GM12878 (cell line): ENCODE measurements around the gene EIF2S3B. TPM values are rescaled to one million over a fixed set of nuclear protein-coding genes. Genes with fewer than 3 reads are reported as not detected.

ENCODE experiments used
- ATAC-seq: fragments of 200-7000 bp; cut with Tn5 transposase; 3 replicates; pipeline ENCODE4 v1.9.1; 2020; ENCODE audit warnings: mild to moderate bottlenecking, moderate library complexity
- BruUV-seq: library from RNA; stranded (reverse); fragments of 400-500 nt; replicated peaks from 2 replicates; lab custom pipeline; 2021; lab: Mats Ljungman, UMichigan
- CTCF ChIA-PET: fragments of 300-600 bp; sonication (Branson Sonifier 250); formaldehyde crosslinking; extraction: SDS; loops from one replicate; lab custom pipeline; 2021; ENCODE audit warnings: inconsistent platforms; lab: Yijun Ruan, JAX
- POLR2A ChIA-PET: fragments of 350-600 bp; formaldehyde crosslinking; extraction: SDS; loops from one replicate; lab custom pipeline; 2021; ENCODE audit warnings: inconsistent platforms; lab: Charles Lee
- RAD21 ChIA-PET: fragments of 300-600 bp; sonication (Branson Sonifier 250); formaldehyde crosslinking; loops from one replicate; lab custom pipeline; 2023; ENCODE audit warnings: antibody characterized with exemption; ENCODE audit not compliant: unreplicated experiment; lab: Charles Lee
- SMC1A ChIA-PET: fragments of 300-600 bp; sonication (Branson Sonifier 250); formaldehyde crosslinking; loops from one replicate; lab custom pipeline; 2023; ENCODE audit not compliant: unreplicated experiment, uncharacterized antibody; lab: Charles Lee
- DNase-seq: peaks from one replicate; pipeline ENCODE4 v3.0.0-alpha.2; 2011; ENCODE audit warnings: low read depth, low spot score
- FAIRE-seq: peaks from 3 replicates; lab custom pipeline; 2011; peaks lifted over from hg19 to GRCh38; lab: Jason Lieb, UNC
- H2AFZ ChIP-seq: 2 replicates; pipeline ENCODE4 v1.6.0; 2011; ENCODE audit warnings: low read depth, low read length, control low read depth; ENCODE audit not compliant: control insufficient read depth
- H3K27ac ChIP-seq: 2 replicates; pipeline ENCODE4 v1.5.1; 2011; ENCODE audit warnings: control low read depth; ENCODE audit not compliant: control insufficient read depth, insufficient read depth
- H3K27me3 ChIP-seq, 2 experiments: replicated peaks in 1 of 2; 2 replicates each; pipeline versions ENCODE4 v1.6.0 to v1.6.1; 2011; ENCODE audit warnings: low read length in 1 of 2; ENCODE audit not compliant: control insufficient read depth in 2 of 2, insufficient read depth in 2 of 2
- H3K36me3 ChIP-seq, 2 experiments: 2 replicates each; pipeline ENCODE4 v1.5.1; 2011; ENCODE audit warnings: low read length in 1 of 2; ENCODE audit not compliant: control insufficient read depth in 2 of 2, insufficient read depth in 2 of 2
- H3K4me1 ChIP-seq: 2 replicates; pipeline ENCODE4 v1.6.1; 2011; ENCODE audit warnings: mild to moderate bottlenecking, low read length, moderate library complexity, mixed read lengths; ENCODE audit not compliant: control insufficient read depth, insufficient read depth
- H3K4me2 ChIP-seq: 2 replicates; pipeline ENCODE4 v1.6.0; 2011; ENCODE audit warnings: control low read depth; ENCODE audit not compliant: control insufficient read depth, insufficient read depth
- H3K4me3 ChIP-seq: fragments of 200-600 bp; sonication (generic); 2 replicates; pipeline ENCODE4 v1.5.1; 2016
- H3K79me2 ChIP-seq: 2 replicates; pipeline ENCODE4 v1.6.0; 2011; ENCODE audit warnings: low read length; ENCODE audit not compliant: control insufficient read depth, insufficient read depth
- H3K9ac ChIP-seq: 2 replicates; pipeline ENCODE4 v1.8.0; 2011; ENCODE audit warnings: low read length, control low read depth, mixed read lengths; ENCODE audit not compliant: control insufficient read depth, insufficient read depth
- H3K9me3 ChIP-seq: replicated peaks from 3 replicates; pipeline ENCODE4 v1.5.1; 2011; ENCODE audit warnings: mild to moderate bottlenecking, low read length; ENCODE audit not compliant: control insufficient read depth, insufficient read depth
- H4K20me1 ChIP-seq: 2 replicates; pipeline ENCODE4 v1.6.0; 2011; ENCODE audit not compliant: control insufficient read depth, insufficient read depth
- ASH2L ChIP-seq: fragments of 300-600, 200-600 bp; sonication (generic); IDR thresholded peaks from 2 replicates; pipeline ENCODE4 v1.6.1; 2017; ENCODE audit warnings: low read depth, mild to moderate bottlenecking, borderline replicate concordance
- BACH1 ChIP-seq: fragments of 450-650 bp; IDR thresholded peaks from 2 replicates; pipeline ENCODE4 v1.6.1; 2017; ENCODE audit warnings: mild to moderate bottlenecking, borderline replicate concordance
- EED ChIP-seq: sonication (generic); IDR thresholded peaks from 2 replicates; pipeline ENCODE4 v1.6.1; 2016; ENCODE audit warnings: antibody characterized with exemption, low read depth
- ESRRA ChIP-seq: IDR thresholded peaks from 2 replicates; pipeline ENCODE4 v1.6.1; 2012; ENCODE audit warnings: mild to moderate bottlenecking, low read length, improper control_type of control experiment
- IKZF2 ChIP-seq, 2 experiments: fragments of 450-650 bp; IDR thresholded peaks; 2 replicates each; pipeline ENCODE4 v1.6.1; 2017; ENCODE audit warnings: mild to moderate bottlenecking in 2 of 2, moderate library complexity in 2 of 2
- RCOR1 ChIP-seq: conservative IDR thresholded peaks from 2 replicates; pipeline ENCODE4 v1.6.1; 2012; ENCODE audit warnings: low read depth, low read length, improper control_type of control experiment
- RELB ChIP-seq: fragments of 450-650 bp; IDR thresholded peaks from 2 replicates; pipeline ENCODE4 v1.6.1; 2017; ENCODE audit warnings: low read depth, mild to moderate bottlenecking, moderate library complexity
- SMC3 ChIP-seq: IDR thresholded peaks from 2 replicates; pipeline ENCODE4 v1.6.1; 2011; ENCODE audit warnings: low read length, improper control_type of control experiment, borderline replicate concordance
- SP1 ChIP-seq: IDR thresholded peaks from one replicate; pipeline ENCODE4 v1.6.1; 2011; ENCODE audit warnings: low read depth, low read length
- STAT1 ChIP-seq: fragments of 450-650 bp; conservative IDR thresholded peaks from 2 replicates; pipeline ENCODE4 v1.6.1; 2014; ENCODE audit warnings: antibody characterized with exemption, mild to moderate bottlenecking
- STAT3 ChIP-seq: IDR thresholded peaks from 2 replicates; pipeline ENCODE4 v1.6.1; 2011; ENCODE audit warnings: low read depth, low read length, improper control_type of control experiment
- WRNIP1 ChIP-seq: IDR thresholded peaks from 2 replicates; pipeline ENCODE4 v1.6.1; 2011; ENCODE audit warnings: low read depth, low read length, improper control_type of control experiment, borderline replicate concordance
- ZNF24 ChIP-seq: fragments of 450-650 bp; IDR thresholded peaks from 2 replicates; pipeline ENCODE4 v1.6.1; 2017; ENCODE audit warnings: antibody characterized with exemption, mild to moderate bottlenecking
- ZSCAN29 ChIP-seq: fragments of 450-650 bp; IDR thresholded peaks from 2 replicates; pipeline ENCODE4 v1.6.1; 2017; ENCODE audit warnings: mild to moderate bottlenecking, moderate library complexity
- WGBS: methylation state at CpG from one replicate; pipeline ENCODE4 v1.1.6; 2016; ENCODE audit warnings: low lambda C conversion rate; ENCODE audit not compliant: insufficient replicate concordance, insufficient coverage; ENCODE audit errors: missing lambda C conversion rate; 5-methylcytosine and 5-hydroxymethylcytosine counted together
- in situ Hi-C: fragments of 300-500 bp; cut with MboI; formaldehyde crosslinking; loops from 9 replicates; pipeline ENCODE4 v1.14.3; 2018; ENCODE audit warnings: mixed read lengths
- intact Hi-C: fragments of 100-400 bp; cut with micrococcal nuclease; formaldehyde crosslinking; loops from one replicate; pipeline ENCODE4 v1.14.2; 2022; ENCODE audit not compliant: unreplicated experiment
- polyA plus RNA-seq, 11 experiments: library from polyadenylated mRNA; depleted of rRNA in 4 of 11; unstranded in 6 of 11; stranded (reverse) in 5 of 11; fragments of >200 nt; fragmentation: Nextera tagmentation in 4 of 11; fragmentation: Illumina TruSeq in 1 of 11; extraction: Ambion mirVana in 4 of 11; extraction: Trizol in 1 of 11; gene quantifications; 1 replicate in 1 of 11; 2 replicates in 10 of 11; pipeline versions ENCODE4 v1.2.1 to v1.2.3, GENCODE V29; 2011 to 2016; ENCODE audit warnings: inconsistent platforms in 2 of 11, missing spikeins in 2 of 11, low read depth in 1 of 11
- total RNA-seq, 4 experiments: library from RNA; depleted of rRNA in 3 of 4; stranded (reverse); fragments of >200 nt in 3 of 4; fragmentation: Illumina TruSeq in 1 of 4; extraction: Trizol in 1 of 4; gene quantifications; 2 replicates each; pipeline versions ENCODE4 v1.2.1 to v1.2.3, GENCODE V29; 2013 to 2021

Gene EIF2S3B
- total and polyA plus RNA-seq, 10 of the 15 experiments (the other 5 are each of a cell fraction or from before 2014, with no cell fraction given), result 0.18 to 2.2 (median 1.4) TPM; not detected in 1

GRCh38 chr12:10557329-10557728 is 51.6 kb downstream of the EIF2S3B start:
- intact Hi-C loops, result loop anchor here (5.0 kb wide), 1 partner anchor 60 kb away; no protein-coding TSS in a partner anchor
- peak; percentile 50 for ATAC-seq
- peak overlapping the region; percentile 47 for H3K9ac ChIP-seq

GRCh38 chr12:10557766-10558165 is 52.1 kb downstream of the EIF2S3B start:
- no peaks in the 10 kb centered on the region for H3K27me3 ChIP-seq
- H3K27ac ChIP-seq, result peak overlapping the region; percentile 76
- ATAC-seq (peak; percentile 82), DNase-seq (peak; percentile 63), FAIRE-seq (peak; percentile 83)
- ChIA-PET RAD21 (interaction anchor here (0.9 to 1.0 kb wide), 2 partner anchors 15 to 193 kb away, joined by 3 read pairs; no protein-coding TSS in a partner anchor), SMC1A (interaction anchor here (1.0 to 7.2 kb wide), 3 partner anchors 12 to 192 kb away, joined by 3 to 51 read pairs (median 3); no protein-coding TSS in a partner anchor), POLR2A (no interaction called here), CTCF (interaction anchor here (1.9 to 2.5 kb wide), 3 partner anchors 191 to 322 kb away, joined by 4 to 11 read pairs (median 11); no protein-coding TSS in a partner anchor)
- intact Hi-C loops (loop anchor here (5.0 kb wide), 1 partner anchor 60 kb away; no protein-coding TSS in a partner anchor), in situ Hi-C loops (no loop called here)
- no TSS peak for BruUV-seq
- H4K20me1 ChIP-seq, result no peaks in the 10 kb centered on the region
- WGBS, result 46% methylated on average over 2 of the region's 2 CpGs
- H3K36me3 ChIP-seq, result no peaks in the 10 kb centered on the region
- peaks cover 7% of the 10 kb centered on the region for H3K4me1 ChIP-seq
- no peak overlapping the region for H3K9ac ChIP-seq
- H3K4me2 ChIP-seq, result peak overlapping the region; percentile 53
- peak overlapping the region; percentile 17; the same call in 1 of the 2 replicates for H3K4me3 ChIP-seq
- no peak overlapping the region for H2AFZ ChIP-seq
- H3K79me2 ChIP-seq, result no peaks in the 10 kb centered on the region; the same call in 1 of the 2 replicates
- peaks cover 15% of the 10 kb centered on the region for H3K9me3 ChIP-seq
- no peak for TF ChIP-seq STAT1
- no peak for TF ChIP-seq ZSCAN29
- TF ChIP-seq IKZF2 (IDR thresholded peaks at IDR 0.05), result no peak; a peak in 1 of 4 replicates
- no peak for TF ChIP-seq SP1
- TF ChIP-seq ASH2L, result no peak
- 0 out of 2 replicates have a peak, but pooled peaks have one; percentile 50 for TF ChIP-seq RCOR1
- TF ChIP-seq ZNF24, result peak; percentile 43
- TF ChIP-seq ESRRA, result no peak
- TF ChIP-seq WRNIP1, result no peak
- 0 out of 2 replicates have a peak, but pooled peaks have one; percentile 42 for TF ChIP-seq EED
- TF ChIP-seq STAT3, result no peak
- no peak for TF ChIP-seq RELB

More at GRCh38 chr12:10557329-10557728, 51.6 kb downstream of the EIF2S3B start:
- no TSS peak for BruUV-seq
- no peak for FAIRE-seq
- Histone ChIP-seq H3K36me3 (no peaks in the 10 kb centered on the region), H3K4me2 (peak overlapping the region; percentile 53), H3K4me3 (peak overlapping the region; percentile 17; the same call in 1 of the 2 replicates), H3K79me2 (no peaks in the 10 kb centered on the region; the same call in 1 of the 2 replicates), H3K9me3 (peaks cover 15% of the 10 kb centered on the region), H2AFZ (peak overlapping the region; percentile 32), H3K27me3 (no peaks in the 10 kb centered on the region), H3K4me1 (peaks cover 7% of the 10 kb centered on the region), H3K27ac (peak overlapping the region; percentile 76), H4K20me1 (no peaks in the 10 kb centered on the region)
- POLR2A ChIA-PET, result interaction anchor here (0.6 kb wide), 1 partner anchor 769 kb away, joined by 3 read pairs; no protein-coding TSS in a partner anchor
- in situ Hi-C loops, result no loop called here
- SMC1A ChIA-PET, result interaction anchor here (1.0 to 7.2 kb wide), 3 partner anchors 11 to 191 kb away, joined by 3 to 51 read pairs (median 3); no protein-coding TSS in a partner anchor
- TF ChIP-seq BACH1, result no peak
- peak in 1 of 2 experiments; percentile 13; a peak in 1 of 4 replicates for TF ChIP-seq IKZF2 (IDR thresholded peaks at IDR 0.05)
- 0 out of 2 replicates have a peak, but pooled peaks have one; percentile 8 for TF ChIP-seq EED
- 0 out of 2 replicates have a peak, but pooled peaks have one; percentile 1 for TF ChIP-seq SMC3
- RAD21 ChIA-PET, result interaction anchor here (0.9 kb wide), 1 partner anchor 14 kb away, joined by 3 read pairs; no protein-coding TSS in a partner anchor
- no peak for DNase-seq
- whole genome bisulfite sequencing, result 44% methylated on average over 6 of the region's 6 CpGs
- CTCF ChIA-PET, result interaction anchor here (1.9 to 2.5 kb wide), 3 partner anchors 191 to 321 kb away, joined by 4 to 11 read pairs (median 11); no protein-coding TSS in a partner anchor
